Pulmonary artery endothelial cell (primary cell): ENCODE measurements around the gene TBX18. TPM values are rescaled to one million over a fixed set of nuclear protein-coding genes. Genes with fewer than 3 reads are reported as not detected.

Experiments used
- DNase-seq: peaks from one replicate; pipeline ENCODE4 v3.0.0-alpha.2; 2011; ENCODE audit warnings: low read depth, low spot score
- total RNA-seq: library from RNA; depleted of rRNA; stranded (reverse); fragments of >200 nt; gene quantifications from 2 replicates; pipeline ENCODE4 v1.2.3, GENCODE V29; 2014

The TBX18 gene
- total RNA-seq, result 25.9 and 26.8 TPM in 2 replicates

DNA sequence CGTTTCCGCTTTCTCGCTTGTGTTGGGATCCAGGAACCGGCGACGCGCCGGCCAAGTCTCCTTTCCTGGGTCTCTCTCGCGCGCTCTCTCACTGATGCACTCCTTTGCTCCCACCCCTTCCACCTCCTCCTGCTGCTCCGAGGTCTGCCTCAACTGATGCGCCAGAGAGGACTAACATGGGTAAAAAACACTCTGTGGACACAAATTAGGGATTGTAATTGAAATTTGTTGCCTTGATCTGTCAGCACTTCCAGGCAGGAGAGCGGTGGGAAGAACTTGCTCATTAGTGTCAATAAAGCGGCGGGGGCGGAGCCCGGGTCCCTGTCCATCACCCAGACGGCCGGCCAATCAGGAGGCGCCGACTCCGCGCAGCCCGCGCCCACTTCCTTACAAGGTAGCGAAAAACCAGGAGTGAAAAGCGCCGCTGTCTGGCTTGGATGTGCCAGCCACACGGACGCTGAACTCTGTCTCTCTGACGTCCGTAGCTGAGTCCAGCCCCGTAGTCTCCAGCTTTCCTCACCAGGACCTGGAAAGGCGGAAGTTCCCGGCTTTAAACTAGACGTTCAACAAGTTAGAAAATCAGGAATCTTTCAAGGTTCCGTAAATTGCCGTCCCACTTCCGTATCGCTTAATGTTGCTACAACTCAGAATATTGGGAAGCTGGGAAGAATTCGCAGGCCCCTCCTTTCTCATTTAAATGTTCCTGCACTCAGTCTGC is at the start of gene TBX18:
Gene TBX18, minus strand, starts transcription at position 267 of the 718 bp plus-strand sequence. CDS start 417 bp downstream, outside the sequence.
- DNase-seq, result peak; percentile 99

DNA sequence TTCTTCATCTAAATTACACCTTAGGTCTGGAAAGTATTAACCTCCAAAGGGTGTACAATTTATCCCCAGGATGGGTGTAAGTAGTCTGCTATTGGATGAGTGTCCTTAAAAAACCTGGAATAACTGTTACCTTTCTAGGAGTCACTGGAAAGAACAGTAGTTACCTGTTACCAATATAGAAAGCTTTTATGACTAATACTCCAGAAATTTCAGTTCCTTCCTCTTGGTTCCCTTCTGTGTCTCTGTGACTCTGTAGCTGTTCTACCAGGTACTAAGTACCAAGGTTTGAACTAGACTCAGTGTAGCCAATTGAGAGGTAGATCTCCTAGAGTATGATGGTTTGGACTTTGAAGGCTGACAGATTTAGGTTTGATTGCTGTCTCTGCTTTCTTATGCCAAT is 47.0 kb upstream of the TBX18 start:
- DNase-seq, result no peak

DNA sequence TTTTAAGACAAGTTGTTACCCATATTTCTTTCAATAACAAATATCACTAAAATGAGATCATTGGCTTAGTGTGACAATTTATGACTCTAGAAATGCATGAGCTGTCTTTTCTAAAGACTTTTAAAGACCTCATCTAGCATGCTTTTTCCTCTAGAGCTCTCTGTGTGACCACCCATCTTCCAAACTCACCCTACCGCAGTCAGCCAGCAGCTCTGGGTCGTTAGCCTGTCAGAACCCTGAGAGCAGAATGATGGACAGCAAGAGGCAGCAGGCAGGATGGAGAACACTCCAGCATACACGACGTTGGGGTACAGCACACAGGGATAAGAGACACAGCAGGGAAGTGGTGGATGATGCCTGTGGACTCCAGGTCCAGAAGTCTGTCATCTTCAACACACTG is 45.1 kb upstream of the TBX18 start:
- DNase-seq, result no peak

DNA sequence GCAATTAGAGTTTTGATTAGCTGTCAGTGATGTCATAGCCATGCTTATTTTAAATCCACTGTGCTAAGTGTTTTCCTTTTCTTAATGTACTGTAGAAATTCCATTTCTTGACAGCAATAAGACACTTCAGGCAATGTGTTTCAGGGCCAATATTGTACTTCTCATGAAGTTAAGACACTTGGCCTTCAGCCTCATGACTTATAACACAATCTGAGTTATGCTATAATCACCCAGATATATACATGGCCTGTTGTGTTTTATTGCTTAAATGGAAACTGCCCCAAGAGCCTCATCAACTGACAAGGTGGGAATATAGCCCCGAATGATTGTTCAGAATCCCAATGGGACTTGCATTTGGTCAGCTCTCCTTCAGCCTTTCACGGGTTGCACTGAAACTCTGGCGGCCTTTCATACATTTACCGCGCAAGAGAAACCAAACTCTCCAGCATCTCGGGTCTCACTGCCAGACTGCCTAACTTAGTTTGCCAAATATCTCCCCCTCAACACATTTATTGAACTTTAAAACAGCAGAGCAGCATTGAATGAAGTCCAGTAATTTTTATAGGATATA is 44.2 kb upstream of the TBX18 start:
- DNase-seq, result no peak

DNA sequence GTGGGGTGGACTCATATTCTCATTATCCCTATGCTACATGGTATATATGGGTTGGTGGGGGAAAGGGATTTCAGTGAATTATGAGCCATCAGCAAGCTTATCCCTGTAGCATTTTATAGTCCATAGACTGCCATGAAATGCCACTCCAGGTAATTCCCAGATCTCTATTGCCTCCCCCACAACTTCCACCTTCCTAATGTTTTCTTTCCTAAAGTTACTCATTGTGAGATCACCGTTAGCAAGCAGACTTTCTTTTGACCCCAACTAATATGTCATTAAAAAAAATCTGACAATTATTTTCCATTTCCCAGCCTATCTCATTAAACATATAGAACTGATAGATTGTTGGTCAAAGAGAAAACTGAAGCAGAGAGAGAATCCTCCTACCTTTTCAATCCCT is 40.7 kb upstream of the TBX18 start:
- no peak for DNase-seq

DNA sequence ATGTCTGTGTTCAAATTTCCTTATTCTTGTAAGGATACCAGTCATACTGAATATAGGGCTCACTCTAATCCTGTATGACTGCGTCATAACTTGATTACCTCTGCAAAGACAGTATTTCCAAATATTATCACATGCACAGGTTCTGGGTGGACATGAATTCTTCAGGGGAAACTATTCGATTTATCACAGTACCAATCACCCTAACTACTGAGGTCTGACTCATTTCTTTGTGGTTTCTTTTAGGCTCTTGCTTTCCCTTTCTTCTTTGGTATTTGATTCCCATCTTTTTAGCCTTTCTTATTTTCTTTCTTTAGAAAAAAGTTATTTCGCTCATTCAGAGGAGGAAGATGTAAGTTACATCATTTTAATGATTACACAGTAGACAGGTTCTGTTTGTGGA is 40.3 kb upstream of the TBX18 start:
- no peak for DNase-seq

- DNase-seq, result no peak
These were observed 36.9 kb upstream of the TBX18 start for GRCh38 chr6:84801250-84801649.

- DNase-seq, result peak; percentile 84
These were observed 33.9 kb upstream of the TBX18 start for GRCh38 chr6:84798257-84798656.

DNA sequence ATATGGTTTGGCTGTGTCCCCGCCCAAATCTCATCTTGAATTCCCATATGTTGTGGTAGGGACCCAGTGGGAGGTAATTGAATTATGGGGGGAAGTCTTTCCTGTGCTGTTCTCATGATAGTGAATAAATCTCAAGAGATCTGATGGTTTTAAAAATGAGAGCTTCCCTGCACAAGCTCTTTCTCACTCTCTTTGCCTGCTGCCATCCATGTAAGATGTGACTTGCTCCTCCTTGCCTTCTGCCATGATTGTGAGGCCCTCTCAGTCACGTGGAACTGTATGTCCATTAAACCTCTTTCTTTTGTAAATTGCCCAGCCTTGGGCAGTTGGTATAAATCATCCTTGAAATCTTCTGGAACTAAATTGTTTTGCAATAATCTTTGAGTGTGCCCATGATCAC is 31.9 kb upstream of the TBX18 start:
- DNase-seq, result no peak

DNA sequence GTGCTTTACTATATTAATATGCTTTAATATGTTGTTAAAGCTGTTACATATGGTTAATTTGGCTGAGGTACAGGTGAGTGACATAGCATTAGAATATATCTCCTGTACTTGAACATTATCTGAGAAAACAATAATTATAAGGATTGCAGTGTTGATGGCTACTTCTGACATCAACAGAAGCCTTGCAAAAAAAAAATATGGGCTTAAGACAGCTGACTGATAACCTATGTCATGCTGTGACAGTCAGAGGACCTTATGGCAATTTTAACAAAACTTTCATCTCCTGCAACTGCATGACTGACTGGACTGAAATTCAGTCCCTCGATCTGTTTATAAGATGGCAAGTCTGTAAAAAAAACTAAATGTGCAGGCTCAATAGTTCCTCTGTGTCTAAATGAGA is 27.5 kb upstream of the TBX18 start:
- DNase-seq, result no peak

DNA sequence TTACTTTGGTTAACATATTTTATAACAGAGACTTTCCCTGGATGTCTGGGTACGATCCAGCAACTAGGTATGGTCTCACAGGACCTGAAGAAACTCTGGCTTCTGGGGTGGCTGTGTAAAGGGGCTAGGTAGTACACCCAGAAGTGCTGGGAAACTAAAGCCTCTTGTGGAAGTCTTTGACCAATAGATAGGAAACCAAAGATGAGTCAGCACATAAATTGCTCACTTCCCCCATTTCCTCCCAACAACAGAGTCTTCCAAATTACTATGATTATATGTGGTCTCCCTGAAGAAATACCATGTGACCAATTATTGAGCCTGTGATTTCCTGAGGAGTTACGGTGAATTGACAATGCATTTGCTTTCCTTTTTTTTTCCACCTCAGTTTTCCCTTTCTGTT is 26.8 kb upstream of the TBX18 start:
- peak; percentile 71 for DNase-seq

- DNase-seq, result no peak
These were observed 24.8 kb upstream of the TBX18 start for GRCh38 chr6:84789170-84789569.

GRCh38 chr6:84788689-84789088 is 24.3 kb upstream of the TBX18 start:
- DNase-seq, result no peak

- DNase-seq, result no peak
These were observed 21.3 kb upstream of the TBX18 start for GRCh38 chr6:84785671-84786070.

GRCh38 chr6:84779917-84780316 is 15.5 kb upstream of the TBX18 start:
- no peak for DNase-seq

GRCh38 chr6:84779380-84779779 is 15.0 kb upstream of the TBX18 start:
- DNase-seq, result no peak

DNA sequence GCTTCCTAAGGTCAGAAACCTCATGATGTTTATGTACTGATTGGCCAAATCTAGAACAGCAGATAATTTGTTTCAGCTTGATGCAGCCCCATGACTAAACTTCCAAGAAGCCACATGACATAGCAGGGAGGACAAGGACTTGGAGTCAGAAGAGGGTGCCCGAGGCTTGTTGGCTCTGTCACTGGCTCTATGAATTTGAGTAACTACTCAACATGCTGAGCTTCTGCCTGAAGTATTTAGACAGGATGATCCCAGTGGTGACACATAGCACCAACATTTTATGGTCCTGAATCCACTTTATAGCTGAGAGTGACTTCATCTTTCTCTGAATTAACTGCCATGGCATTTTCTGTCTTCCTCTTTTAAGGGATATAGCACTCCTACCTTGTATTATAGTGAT is 13.5 kb upstream of the TBX18 start:
- DNase-seq, result no peak

GRCh38 chr6:84776392-84776791 is 12.0 kb upstream of the TBX18 start:
- DNase-seq, result no peak

DNA sequence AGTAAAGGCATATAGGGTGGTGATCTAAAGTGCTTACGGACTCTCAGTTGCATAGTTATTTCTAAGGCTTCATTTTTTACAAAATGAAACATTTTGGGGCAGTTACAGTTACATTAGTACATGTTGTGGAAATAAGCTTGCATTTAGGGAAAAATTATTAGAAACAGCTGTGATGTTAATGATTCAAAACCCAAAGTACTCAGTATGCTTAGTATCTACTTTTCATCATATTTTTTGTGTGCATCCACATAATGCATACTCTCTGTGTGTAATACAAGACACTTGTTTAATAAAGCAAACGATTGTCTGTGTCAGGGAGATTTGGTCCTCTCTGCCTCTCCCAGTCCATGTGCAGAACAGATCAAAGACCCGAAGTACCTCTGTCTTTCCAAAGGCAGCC is 11.4 kb upstream of the TBX18 start:
- DNase-seq, result no peak

- DNase-seq, result no peak
These were observed 10.5 kb upstream of the TBX18 start for GRCh38 chr6:84774985-84775284.

GRCh38 chr6:84774157-84774984 is 10.0 kb upstream of the TBX18 start:
- DNase-seq, result no peak

- DNase-seq, result no peak
These were observed 9.2 kb upstream of the TBX18 start for GRCh38 chr6:84773431-84774156.
